ENCODE measurements around the gene ARHGAP30. TPM values are rescaled to one million over a fixed set of nuclear protein-coding genes. Genes with fewer than 3 reads are reported as not detected.

Gene ARHGAP30
- polyA plus RNA-seq, 1 experiment: not detected

DNA sequence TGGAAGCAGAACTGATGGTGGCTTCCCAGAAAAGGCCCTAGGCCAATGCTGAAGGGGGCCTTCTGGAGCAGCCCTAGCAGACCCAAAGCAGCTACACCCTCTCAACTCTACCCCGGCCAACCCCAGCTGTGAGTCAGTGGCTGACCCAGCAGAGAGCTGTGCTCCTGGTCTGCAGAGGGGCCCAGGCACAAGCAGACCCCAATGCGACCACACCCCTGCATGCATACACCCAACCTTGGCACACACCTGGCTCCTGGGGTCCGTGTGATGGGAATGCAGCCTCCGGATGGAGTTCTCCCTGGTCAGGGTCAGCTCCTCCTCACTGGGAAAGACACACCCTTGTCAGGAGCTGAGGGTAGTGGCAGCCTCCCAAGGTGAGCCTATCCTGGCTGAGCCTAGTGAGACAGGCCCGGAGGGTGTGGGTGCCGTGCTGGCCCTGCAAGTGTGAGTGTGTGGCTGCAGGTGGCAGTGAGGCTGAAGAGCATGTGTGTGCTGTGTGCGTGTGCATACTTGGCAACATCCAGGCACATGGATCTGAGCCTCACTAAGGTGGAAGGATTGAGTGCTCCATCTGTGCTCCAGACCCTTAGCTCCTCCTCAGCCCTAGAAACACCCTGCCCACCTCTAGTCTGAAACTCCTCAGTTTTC is 3.9 kb upstream of the ARHGAP30 start:
- POLR2A ChIA-PET: no interaction called here
- H3K4me3 ChIP-seq (ENCODE audit: low read depth, low read length): no peak overlapping the region
- no peaks in the 10 kb centered on the region for H3K27me3 ChIP-seq (ENCODE audit: control insufficient read depth, insufficient read depth, low read length)
- no peak for DNase-seq (ENCODE audit: low read depth, low spot score)
- peaks cover 3% of the 10 kb centered on the region; the same call in 1 of the 2 replicates for H3K9me3 ChIP-seq (ENCODE audit: control insufficient read depth, insufficient read depth, low read length)
- CTCF ChIA-PET: no interaction called here
- no peak overlapping the region for H3K27ac ChIP-seq (ENCODE audit: low read depth, low read length)
- TF ChIP-seq, protein P1, sequence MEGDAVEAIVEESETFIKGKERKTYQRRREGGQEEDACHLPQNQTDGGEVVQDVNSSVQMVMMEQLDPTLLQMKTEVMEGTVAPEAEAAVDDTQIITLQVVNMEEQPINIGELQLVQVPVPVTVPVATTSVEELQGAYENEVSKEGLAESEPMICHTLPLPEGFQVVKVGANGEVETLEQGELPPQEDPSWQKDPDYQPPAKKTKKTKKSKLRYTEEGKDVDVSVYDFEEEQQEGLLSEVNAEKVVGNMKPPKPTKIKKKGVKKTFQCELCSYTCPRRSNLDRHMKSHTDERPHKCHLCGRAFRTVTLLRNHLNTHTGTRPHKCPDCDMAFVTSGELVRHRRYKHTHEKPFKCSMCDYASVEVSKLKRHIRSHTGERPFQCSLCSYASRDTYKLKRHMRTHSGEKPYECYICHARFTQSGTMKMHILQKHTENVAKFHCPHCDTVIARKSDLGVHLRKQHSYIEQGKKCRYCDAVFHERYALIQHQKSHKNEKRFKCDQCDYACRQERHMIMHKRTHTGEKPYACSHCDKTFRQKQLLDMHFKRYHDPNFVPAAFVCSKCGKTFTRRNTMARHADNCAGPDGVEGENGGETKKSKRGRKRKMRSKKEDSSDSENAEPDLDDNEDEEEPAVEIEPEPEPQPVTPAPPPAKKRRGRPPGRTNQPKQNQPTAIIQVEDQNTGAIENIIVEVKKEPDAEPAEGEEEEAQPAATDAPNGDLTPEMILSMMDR (IDR thresholded peaks at IDR 0.05; ENCODE audit: low read depth, low read length): no peak

DNA sequence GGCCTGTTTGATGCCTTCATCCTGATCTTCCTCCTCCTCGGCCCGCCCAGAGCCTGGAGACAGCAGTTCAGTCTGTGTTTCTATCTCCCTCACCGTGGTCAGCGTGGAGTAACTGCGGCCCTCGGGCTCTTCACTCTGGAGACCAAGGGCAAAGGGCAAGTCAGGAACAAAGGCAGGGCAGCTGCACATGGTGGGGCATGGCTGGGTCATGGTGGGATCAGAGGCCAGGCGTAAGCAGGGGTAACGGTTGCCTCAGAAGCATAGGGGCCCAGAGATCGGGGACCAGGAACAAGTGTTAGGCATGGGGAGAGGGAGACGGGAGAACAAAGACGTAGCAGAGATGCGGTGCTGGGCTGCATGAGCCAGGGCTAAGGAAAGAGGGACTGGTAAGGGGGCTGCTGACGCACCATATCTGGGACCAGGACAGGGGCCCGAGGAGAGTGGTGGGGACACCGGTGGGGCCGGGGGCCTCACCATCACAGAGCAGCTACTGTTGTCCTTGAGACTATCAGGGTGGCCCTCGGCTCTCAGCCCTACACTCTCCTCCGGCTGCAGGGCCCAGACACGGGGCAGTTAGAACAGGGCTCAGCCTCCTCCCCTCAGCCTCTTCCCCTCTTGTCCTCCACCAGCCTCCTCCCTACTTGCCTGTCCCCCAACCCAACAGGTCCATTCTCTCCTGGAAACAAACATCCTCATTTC is 3.2 kb upstream of the ARHGAP30 start:
- Histone ChIP-seq H3K4me3 (ENCODE audit: low read depth, low read length) (no peak overlapping the region), H3K27me3 (ENCODE audit: control insufficient read depth, insufficient read depth, low read length) (peaks cover 2% of the 10 kb centered on the region), H3K9me3 (ENCODE audit: control insufficient read depth, insufficient read depth, low read length) (peaks cover 3% of the 10 kb centered on the region; the same call in 1 of the 2 replicates), H3K27ac (ENCODE audit: low read depth, low read length) (no peak overlapping the region)
- CTCF ChIA-PET: interaction anchor here (0.5 to 0.7 kb wide), 2 partner anchors 15 to 26 kb away, joined by 3 read pairs; no protein-coding TSS in a partner anchor
- no peak for DNase-seq (ENCODE audit: low read depth, low spot score)
- TF ChIP-seq, protein P1 (IDR thresholded peaks at IDR 0.05; ENCODE audit: low read depth, low read length): no peak
- POLR2A ChIA-PET: no interaction called here

DNA sequence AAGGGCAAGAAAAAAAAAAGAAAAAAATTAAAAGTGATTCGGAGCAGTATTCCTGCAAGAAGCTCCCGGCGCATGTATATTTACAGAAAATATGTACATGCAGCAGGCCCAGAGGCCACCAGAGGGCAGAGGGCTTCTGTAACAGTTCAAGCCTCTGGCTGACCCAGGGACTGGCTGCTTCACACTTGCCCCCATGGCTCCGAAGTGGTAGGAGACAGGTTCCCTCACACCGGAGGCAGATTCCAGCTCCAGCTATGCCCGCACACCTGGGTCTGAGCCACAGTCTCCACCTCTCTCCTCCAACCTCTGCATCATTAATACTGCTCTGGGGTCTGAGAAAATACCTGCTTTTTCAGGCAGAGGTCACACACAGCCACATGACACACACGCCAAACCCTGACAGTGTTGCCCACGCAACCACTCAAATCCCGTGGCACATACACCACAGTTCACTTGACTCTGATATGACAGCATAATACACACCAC is 2.2 kb upstream of the ARHGAP30 start:
- no peak for DNase-seq (ENCODE audit: low read depth, low spot score)
- no peak overlapping the region for H3K27ac ChIP-seq (ENCODE audit: low read depth, low read length)
- peaks cover 4% of the 10 kb centered on the region for H3K27me3 ChIP-seq (ENCODE audit: control insufficient read depth, insufficient read depth, low read length)
- CTCF ChIA-PET: interaction anchor here (0.5 to 4.4 kb wide), 8 partner anchors 10 to 69 kb away, joined by 3 to 35 read pairs (median 4); partner anchors contain the start of genes KLHDC9 and USF1
- TF ChIP-seq, protein P1 (IDR thresholded peaks at IDR 0.05; ENCODE audit: low read depth, low read length): peak; percentile 52
- POLR2A ChIA-PET: no interaction called here
- no peak overlapping the region for H3K4me3 ChIP-seq (ENCODE audit: low read depth, low read length)
- peaks cover 3% of the 10 kb centered on the region; the same call in 1 of the 2 replicates for H3K9me3 ChIP-seq (ENCODE audit: control insufficient read depth, insufficient read depth, low read length)

DNA sequence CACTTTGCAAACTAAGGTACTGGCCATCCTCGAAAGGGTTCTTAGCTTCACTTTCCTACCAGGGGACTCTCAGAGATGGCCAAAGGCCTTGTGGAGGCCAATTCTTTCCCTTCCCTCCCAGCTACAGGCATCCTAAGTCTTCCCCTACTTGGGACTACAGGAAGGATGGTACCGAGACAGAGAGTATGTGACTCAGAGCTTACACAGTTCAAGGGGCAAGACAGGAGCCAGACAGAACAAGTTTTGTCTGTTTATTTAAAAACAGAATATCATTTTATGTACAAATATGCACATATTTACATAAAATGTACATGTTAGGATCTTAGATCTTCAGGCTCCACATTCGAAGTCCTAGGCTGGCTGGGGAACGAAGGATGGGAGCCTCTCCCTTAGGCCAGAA is 1.1 kb upstream of the ARHGAP30 start:
- H3K9me3 ChIP-seq (ENCODE audit: control insufficient read depth, insufficient read depth, low read length): peaks cover 3% of the 10 kb centered on the region; the same call in 1 of the 2 replicates
- CTCF ChIA-PET: interaction anchor here (1.0 to 4.4 kb wide), 6 partner anchors 15 to 70 kb away, joined by 3 to 35 read pairs (median 6); partner anchors contain the start of genes KLHDC9 and USF1
- POLR2A ChIA-PET: no interaction called here
- H3K4me3 ChIP-seq (ENCODE audit: low read depth, low read length): no peak overlapping the region
- TF ChIP-seq, protein P1 (IDR thresholded peaks at IDR 0.05; ENCODE audit: low read depth, low read length): no peak
- H3K27ac ChIP-seq (ENCODE audit: low read depth, low read length): no peak overlapping the region
- no peak for DNase-seq (ENCODE audit: low read depth, low spot score)
- peaks cover 4% of the 10 kb centered on the region for H3K27me3 ChIP-seq (ENCODE audit: control insufficient read depth, insufficient read depth, low read length)

DNA sequence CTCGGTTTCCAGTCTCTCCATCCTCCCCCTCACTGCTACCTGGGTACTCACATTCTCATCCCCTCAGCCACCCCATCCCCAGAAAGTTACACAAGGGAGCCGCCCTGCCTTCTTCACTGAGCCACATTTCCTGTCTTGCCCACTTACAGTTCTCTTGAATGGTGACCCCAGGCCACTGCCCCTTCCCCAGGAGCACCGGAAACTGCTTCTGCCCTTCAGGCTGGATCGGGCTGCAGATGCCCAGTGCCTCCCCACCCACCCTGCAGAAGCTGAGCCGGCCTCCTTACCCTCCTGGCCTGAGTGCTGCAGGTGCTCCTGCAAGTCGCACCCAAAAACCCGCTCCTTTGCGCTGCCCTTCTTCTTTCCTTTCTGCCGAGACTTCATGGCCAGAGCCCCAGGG is 450 bp downstream of the ARHGAP30 start:
- no peak for DNase-seq (ENCODE audit: low read depth, low spot score)
- no peak overlapping the region for H3K4me3 ChIP-seq (ENCODE audit: low read depth, low read length)
- TF ChIP-seq, protein P1 (IDR thresholded peaks at IDR 0.05; ENCODE audit: low read depth, low read length): no peak
- POLR2A ChIA-PET: no interaction called here
- peaks cover 3% of the 10 kb centered on the region; the same call in 1 of the 2 replicates for H3K9me3 ChIP-seq (ENCODE audit: control insufficient read depth, insufficient read depth, low read length)
- CTCF ChIA-PET: interaction anchor here (1.4 to 4.4 kb wide), 2 partner anchors 29 to 78 kb away, joined by 3 to 35 read pairs; partner anchors contain the start of gene KLHDC9
- H3K27me3 ChIP-seq (ENCODE audit: control insufficient read depth, insufficient read depth, low read length): peaks cover 10% of the 10 kb centered on the region
- H3K27ac ChIP-seq (ENCODE audit: low read depth, low read length): no peak overlapping the region
